NCI-H2107 (cell line): ENCODE results near the gene ECHS1.
A peak's percentile ranks its signal among the peaks of the same experiment; 100 is the strongest.
"Not testable (repeated sequence)": the region's sequence is repeated elsewhere in the genome, so short reads cannot be mapped to it uniquely, and the experiment has no call there.

Experiments used
- DNase-seq: peaks from one replicate; lab custom pipeline; 2025; lab: John Stamatoyannopoulos, UW

Gene ECHS1

DNA sequence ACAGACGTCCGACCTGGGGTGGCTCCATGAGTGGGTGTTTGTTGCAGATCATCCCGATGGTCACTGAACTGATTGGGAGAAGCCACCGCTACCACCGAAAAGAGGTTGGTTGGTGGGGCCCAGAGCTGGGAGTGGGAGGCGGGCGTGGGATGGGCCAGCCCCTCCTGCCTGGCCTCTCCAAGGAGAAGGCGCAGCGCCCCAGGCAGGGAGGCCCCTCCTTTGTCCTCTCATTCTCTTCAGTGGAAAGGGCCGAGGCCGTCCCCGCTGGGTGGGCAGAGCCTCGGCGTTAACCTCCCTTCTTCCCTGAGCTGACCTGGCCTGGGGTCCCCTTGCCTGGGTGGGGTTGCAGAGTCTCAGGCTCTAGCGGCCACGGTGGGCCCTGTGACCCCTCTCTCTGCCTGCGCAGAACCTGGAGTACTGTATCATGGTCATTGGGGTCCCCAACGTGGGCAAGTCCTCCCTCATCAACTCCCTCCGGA is 26.0 kb upstream of the ECHS1 start:
- no peak for DNase-seq

DNA sequence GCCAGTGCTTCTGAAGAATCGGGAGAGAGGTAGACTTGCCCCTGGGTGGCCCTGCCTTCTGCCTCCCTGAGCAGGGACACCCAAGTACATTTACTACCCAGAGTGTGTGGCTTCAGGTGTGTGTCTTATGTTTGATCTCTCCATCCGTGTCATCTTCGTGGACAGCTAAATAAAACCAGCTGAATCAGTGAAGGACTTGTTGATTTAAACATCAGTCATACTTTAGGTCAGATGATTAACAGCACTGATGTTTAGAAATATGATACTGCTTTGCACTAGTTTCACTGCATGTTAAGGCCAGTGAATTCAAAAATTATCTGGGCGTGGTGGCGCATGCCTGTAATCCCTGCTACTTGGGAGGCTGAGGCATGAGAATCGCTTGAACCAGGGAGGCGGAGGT is 24.8 kb upstream of the ECHS1 start:
- no peak for DNase-seq

DNA sequence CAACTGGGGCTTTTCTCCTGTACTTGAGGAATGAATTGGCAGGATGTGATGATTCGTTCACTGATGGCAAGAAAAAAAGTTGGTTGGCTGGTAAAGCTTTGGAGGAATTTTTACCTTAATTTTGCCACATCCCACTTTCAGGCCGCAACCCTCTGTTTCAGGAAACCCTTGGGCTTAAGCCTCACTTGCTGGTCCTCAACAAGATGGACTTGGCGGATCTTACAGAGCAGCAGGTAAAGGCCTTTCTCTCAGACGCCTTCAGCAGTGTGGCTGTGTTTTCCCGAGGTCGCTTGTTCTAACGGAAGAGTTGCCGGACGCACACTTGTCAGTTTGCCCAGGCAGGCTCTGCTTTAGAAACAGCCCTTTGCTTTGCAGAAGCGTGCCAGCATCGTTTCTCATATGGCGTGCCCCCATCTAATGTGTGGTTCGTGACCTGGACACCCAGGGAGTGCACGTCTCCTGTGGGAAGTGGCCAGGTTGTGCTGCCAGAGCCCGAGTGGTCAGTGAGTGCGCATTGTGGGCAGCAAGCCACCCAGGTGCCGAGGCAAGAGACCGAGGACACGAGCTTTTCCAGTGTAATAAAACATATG is 23.0 kb upstream of the ECHS1 start:
- no peak for DNase-seq

DNA sequence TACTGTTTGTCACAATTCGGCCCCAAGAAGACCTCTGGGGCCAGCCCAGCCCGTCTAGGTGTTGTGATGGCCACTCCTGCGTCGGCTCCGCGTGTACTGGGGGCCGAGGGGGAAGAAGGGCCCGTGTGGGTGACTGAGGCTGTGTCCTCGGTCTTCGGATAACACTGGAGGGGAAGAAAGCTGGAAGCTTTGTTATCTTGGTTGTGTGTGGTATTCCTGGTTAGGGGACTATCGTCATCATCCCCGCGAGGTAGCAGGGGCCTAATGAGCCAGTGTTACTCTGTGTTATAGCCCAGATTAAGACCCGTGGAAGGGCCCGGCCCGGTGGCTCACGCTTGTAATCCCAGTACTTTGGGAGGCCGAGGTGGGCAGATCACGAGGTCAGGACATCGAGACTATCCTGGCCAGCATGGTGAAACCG is 21.7 kb upstream of the ECHS1 start:
- DNase-seq = no peak

DNA sequence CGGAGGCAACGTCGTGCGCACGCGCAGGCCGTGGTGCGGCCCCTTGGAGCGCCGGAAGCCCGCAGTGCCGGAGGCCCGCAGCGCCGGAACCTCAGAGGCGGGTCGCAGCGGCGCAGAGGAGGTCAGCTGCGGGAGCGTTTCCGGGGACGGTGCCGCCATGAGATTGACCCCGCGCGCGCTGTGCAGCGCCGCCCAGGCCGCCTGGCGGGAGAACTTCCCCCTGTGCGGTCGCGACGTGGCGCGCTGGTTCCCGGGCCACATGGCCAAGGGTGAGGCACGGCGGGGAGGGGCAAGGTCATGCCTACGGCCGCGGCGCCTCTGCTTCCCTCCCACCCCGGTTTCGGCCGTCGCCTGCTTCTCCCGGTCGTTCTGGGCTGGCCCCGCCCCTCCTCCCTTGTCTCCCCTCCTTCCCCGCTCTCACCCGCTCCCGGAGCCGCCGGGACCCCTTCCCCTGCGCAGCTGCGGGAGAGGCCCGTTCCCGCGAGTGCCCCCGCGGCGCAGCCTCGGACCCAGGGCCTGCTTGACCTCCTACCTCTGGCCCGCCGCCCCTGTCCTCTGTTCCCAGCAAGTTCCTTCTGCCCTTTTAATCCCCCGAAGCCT is 21.0 kb upstream of the ECHS1 start, which contains the start of gene MTG1:
Gene MTG1, plus strand, starts transcription at position 94 of the 600 bp plus-strand sequence. Its CDS starts 64 bp downstream, at position 158.
- peak; percentile 64 for DNase-seq

DNA sequence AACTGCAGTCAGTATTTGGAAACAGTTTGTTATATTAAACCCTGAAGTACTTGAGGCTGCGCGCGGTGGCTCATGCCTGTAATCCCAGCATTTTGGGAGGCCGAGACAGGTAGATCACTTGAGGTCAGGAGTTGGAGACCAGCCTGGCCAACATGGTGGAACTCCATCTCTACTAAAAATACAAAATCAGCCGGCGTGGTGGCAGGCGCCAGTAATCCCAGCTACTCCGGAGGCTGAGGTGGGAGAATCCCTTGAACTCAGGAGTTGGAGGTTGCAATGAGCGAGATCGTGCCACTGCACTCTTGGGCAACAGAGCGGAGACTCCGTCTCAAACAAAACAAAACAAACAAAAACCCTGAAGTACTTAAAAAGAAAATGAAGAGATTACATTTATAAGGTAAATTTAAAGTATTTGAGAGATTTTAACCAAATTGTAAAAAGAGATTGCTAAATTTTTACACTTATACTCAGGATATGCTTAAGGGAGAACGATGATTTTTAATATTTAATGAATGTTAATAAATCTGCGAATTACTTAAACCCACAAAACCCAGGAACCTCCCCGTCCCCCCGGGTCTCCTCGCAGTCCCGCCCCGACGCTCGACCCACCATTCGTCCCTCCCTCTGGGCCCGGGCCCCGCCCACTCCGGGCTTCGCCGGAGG is 20.4 kb upstream of the ECHS1 start:
- no peak for DNase-seq

DNA sequence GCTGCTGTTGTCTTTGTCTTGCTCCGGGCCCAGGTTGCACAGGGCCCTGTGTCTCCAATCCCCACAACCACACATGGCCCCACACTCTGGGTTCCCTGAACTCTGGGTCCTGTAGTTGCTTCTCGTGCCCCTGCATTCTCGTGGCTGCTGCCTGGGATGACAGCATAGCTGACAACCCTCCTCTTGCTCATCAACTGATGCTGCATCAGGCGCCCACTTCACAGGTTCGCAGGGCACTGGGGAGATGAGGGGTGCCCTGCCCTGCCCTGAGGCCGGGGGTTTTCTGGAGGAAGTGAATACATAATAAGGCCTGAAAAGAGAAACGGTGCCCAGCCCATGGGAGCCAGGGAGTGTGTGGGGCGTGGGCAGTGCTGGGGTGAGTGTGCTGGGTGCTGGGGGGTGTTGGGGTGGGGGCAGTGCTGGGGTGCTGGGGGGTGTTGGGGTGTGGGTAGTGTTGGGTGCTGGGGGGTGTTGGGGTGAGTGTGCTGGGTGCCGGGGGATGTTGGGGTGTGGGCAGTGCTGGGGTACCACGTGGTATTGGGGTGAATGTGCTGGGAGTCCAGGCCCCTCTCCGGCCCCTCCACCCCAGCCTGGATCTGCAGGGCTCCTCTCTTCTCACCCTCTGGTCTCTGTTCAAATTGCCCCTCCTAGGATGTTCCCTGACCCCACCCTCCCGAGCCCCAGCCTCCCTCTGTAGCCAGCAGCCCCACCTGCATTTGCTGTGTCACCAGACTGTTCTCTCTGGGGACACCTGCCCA is 18.8 kb upstream of the ECHS1 start:
- DNase-seq = no peak

DNA sequence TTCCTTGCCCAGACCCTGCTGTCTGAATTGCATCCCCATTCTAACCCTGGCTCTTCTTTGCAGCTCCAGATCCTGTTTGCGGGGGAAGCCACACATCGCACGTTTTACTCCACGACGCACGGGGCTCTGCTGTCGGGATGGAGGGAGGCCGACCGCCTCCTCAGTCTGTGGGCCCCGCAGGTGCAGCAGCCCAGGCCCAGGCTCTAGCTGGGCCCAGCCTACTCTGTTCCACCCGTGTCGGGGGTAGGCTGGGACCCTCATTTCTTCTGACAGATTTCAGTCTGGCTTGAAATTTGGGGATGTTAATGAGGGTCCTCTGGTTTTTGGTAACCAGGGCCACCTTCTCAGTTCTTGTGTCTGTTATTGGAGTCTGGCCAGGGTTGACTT is 18.1 kb upstream of the ECHS1 start:
- no peak for DNase-seq

DNA sequence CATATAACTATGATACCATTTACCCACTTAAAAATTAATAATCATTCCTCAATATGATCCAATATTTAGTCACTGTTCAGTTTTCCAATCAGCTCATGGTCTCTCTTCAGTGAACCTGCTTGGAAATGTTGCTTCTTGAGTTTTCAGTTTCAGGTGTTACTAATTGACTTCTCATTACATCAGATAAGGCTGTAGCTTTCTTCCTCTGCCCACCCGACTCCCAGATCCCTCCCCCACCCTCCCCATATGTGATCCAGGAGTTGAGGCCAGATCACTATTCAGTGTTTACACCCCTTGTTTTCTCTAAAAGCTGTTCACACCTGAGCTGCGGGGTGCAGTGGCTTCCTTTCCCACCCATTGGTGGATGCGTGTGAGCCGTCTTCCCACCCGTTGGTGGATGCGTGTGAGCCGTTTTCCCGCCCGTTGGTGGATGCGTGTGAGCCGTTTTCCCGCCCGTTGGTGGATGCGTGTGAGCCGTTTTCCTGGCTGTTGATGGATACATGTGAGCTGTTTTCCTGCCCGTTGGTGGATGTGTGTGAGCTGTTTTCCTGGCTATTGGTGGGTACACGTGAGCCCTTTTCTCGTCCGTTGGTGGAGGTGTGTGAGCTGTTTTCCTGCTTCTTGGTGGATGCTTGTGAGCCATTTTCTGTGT is 17.6 kb upstream of the ECHS1 start:
- DNase-seq = no peak

DNA sequence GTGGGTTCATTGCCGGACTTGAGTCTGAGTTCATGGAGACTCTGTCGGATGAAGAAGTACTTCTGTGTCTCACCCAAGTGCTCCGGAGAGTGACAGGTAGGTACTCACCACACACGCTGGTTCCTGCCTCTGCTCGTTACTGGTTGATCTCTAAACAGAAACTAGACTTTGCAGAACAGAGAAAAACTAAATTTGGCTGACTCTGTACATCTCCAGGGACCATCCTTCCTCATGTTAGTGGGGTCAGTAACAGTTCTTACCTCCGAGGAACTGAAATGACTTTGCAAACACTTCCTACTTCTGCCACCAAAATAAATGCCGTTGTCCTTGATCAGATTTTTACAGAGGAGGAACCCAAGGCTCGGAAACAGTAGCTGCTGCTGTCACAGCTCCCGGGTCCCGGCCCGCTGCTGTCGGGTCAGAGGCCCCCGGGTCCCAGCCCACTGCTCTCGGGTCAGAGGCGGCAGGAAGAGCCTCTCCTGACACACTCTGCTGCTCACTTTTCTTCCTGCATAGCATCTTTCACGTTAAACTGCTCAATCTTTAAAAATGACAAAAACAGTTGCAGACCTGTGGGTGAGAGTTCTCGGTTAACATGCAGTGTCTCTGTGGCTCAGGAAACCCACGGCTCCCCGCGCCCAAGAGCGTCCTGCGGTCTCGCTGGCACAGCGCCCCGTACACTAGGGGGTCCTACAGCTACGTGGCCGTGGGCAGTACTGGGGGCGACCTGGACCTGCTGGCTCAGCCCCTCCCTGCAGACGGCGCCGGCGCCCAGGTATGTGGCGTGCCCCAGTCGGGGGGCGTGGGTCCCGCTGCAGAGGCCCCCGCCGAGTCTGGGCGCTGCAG is 16.0 kb upstream of the ECHS1 start:
- no peak for DNase-seq

DNA sequence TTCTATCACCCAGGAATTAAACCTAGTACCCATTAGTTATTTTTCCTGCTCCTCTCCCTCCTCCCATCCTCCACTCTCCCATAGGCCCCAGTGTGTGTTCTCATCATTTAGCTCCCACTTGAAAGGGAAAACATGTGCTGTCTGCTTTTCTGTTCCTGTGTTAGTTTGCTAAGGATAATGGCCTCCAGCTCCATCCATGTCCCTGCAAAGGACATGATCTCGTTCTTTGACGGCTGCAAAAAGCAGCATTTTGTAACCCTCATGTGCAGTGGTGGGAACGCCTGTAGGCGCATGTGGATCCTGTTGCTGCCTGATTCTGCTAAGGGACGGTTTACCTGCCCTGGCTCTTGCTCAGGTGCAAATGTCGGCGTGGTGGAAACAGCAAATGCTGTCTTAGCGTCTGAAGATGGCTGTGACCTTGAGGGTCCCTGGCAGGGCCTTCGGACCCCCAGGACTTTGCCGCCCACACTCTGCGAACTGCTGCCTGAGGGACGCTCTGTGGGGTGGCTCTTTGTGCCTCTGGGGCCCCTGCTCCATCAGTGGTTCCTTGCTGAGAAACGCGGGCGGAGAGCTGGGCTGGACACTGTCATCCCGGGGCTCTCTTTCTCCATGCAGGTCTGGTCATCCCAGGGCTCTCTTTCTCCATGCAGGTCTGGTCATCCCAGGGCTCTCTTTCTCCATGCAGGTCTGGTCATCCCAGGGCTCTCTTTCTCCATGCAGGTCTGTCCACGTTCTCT is 15.2 kb upstream of the ECHS1 start:
- no peak for DNase-seq

DNA sequence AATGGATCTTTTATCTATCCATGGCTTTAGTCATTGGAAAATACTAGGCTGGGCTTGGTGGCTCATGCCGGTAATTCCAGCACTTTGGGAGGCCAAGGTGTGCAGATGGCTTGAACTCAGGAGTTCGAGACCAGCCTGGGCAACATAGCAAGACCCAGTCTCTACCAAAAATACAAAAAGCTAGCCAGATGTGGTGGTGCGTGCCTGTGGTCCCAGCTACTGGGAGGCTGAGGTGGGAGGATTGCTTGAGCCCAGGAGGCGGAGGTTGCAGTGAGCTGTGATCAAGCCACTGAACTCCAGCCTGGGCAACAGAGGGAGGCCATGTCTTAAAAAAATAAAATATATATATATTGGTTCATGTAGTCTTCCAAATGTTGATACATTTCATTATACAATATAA is 13.8 kb upstream of the ECHS1 start:
- not testable (repeated sequence) for DNase-seq

DNA sequence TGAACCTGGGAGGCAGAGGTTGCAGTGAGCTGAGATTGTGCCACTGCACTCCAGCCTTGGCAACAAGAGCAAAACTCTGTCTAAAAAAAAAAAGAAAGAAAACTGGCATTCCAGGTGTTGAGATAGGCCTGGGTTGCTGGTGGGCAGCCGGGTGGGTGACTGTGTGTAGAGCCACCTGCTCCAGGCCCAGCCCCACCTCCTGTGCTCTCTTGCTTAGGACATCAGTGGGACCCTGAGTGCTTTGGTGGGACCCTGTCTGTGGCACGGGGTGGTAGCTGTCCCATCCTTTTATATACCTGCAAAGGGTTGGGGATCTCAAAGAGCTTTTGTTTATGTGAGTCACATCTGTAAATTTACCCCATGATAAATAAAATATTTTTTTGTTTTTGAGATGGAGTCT is 12.1 kb upstream of the ECHS1 start:
- no peak for DNase-seq

DNA sequence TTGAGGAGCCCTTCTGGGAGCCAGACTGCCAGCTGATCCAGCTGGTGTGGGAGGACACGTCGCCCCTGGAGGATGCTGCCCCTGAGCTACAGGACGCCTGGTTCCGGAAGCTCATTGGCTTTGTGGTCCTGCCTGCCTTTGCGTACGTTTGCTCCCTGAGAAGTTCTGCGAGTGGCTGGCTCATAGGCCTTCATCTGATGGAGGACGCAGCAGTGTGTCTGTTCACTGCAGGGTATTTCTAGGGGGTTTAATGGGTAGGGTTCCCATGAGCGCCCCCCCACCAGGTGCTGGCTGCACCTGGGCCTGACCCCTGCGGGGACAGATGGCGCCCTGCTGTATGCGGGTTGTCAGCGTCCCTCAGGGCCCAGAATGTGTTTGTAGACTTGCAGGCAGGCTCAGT is 10.9 kb upstream of the ECHS1 start:
- no peak for DNase-seq

DNA sequence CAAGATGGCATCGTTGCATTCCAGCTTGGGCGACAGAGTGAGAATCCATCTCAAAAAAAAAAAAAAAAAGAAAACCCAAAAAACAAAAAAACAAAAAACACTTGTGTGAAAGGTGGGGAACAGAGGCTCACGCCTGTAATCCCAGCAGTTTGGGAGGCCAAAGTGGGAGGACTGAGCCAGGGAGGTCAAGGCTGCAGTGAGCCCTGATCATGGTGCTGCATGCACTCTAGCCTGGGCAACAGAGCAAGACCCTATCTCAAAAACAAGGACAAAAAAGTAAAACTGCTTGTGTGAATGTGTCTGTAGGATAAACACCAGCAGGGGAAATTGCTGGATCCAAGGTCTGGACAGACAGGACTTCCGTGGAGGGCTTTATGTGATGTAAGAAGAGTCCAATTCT is 10.4 kb upstream of the ECHS1 start:
- DNase-seq = no peak

DNA sequence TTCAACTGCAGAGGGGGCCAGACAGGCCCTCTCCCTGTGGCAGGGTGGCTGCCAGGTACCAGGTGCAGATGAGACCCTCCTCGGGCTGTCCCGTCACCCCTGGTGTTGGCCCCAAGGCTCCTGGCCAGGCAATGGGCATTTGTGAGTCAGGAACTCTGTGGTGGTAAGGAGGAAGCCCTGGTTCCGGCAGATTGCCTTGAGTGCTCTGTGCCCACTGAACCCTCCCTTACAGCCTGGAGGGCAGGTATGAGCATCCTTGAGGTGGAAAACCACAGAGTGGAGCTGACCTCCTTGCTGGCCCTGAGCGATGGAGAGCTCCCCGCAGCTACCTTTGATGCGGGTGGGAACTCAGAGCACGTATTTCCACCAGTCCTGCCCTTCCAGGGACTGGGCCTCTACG is 7.9 kb upstream of the ECHS1 start:
- DNase-seq = no peak

DNA sequence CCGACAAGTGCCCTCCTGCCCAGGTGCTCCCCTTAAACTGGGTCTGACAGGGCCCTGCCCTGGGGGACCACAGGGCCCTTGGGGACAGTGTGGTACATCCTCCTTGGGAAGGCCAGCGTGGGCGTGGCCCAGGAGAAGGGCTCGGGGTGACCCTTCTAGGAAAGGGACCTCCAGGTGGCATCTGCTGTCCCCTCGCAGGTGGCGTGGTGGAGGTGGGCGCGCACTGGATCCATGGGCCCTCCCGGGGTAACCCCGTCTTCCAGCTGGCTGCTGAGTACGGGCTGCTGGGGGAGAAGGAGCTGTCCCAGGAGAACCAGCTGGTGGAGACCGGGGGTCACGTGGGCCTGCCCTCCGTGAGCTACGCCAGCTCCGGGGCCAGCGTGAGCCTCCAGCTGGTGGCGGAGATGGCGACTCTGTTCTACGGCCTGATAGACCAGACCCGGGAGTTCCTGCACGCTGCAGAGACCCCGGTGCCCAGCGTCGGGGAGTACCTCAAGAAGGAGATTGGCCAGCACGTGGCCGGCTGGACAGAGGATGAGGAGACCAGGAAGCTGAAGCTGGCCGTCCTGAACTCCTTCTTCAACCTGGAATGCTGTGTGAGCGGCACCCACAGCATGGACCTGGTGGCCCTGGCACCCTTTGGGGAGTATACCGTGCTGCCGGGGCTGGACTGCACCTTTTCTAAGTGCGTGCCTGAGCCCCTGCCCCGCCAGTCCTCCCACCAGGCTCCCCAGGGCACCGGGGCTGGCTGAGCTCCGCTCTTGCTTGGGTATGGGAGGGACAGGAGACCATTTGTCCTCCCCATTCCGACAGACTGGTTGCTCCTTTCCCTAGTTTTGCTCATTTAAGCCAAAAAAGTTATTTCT is 6.9 kb upstream of the ECHS1 start:
- no peak for DNase-seq

DNA sequence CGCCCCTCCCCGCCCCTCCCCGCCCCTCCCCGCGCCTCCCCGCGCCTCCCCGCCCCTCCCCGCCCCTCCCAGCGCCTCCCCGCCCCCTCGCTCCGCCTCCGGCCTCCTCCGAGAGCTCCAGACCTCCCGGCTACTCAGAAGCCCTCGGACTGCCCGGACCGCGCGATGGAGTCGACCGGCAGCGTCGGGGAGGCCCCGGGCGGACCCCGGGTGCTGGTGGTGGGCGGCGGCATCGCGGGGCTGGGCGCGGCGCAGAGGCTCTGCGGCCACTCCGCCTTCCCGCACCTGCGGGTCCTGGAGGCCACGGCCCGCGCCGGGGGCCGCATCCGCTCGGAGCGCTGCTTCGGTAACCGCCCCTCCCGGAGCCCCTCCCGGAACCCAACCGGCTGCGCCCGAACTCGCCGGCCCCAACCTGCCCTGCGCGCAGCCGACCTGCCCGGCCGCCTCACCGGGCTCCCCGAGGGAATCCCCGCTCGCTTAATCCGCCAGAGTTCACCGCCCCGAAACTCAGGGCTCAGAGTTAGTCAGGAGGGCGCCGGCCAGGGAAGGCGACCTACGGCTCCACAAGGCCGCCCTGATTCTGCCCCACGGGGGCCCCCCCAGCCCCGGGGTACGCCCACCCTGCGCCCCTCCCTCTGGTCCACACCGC is 6.1 kb upstream of the ECHS1 start, which contains the start of gene PAOX:
Gene PAOX, plus strand, starts transcription at position 111 of the 649 bp plus-strand sequence. Its CDS starts 55 bp downstream, at position 166.
- DNase-seq = no peak
